ENCODE data around the gene GON4L.
"Not testable (repeated sequence)": the region's sequence is repeated elsewhere in the genome, so short reads cannot be mapped to it uniquely, and the experiment has no call there.

Gene GON4L

GRCh38 chr1:155873860-155874259 is 16.8 kb upstream of the GON4L start:
- DNase-seq: no peak

GRCh38 chr1:155872527-155872926 is 15.5 kb upstream of the GON4L start:
- DNase-seq: no peak

GRCh38 chr1:155871390-155871789 is 14.4 kb upstream of the GON4L start:
- no peak for DNase-seq

- DNase-seq: no peak
Measured at GRCh38 chr1:155867766-155868165, 10.8 kb upstream of the GON4L start.

- DNase-seq: no peak
Measured at GRCh38 chr1:155864393-155864792, 7.4 kb upstream of the GON4L start.

GRCh38 chr1:155861896-155862295 is 4.9 kb upstream of the GON4L start:
- no peak for DNase-seq

GRCh38 chr1:155860970-155861510 is 4.0 kb upstream of the GON4L start:
- DNase-seq: no peak

GRCh38 chr1:155859881-155860871 is 3.2 kb upstream of the GON4L start:
- peak; percentile 82 for DNase-seq

GRCh38 chr1:155859234-155859829 is 2.3 kb upstream of the GON4L start, which contains the start of gene SYT11:
TSS of gene SYT11 (plus strand) at chr1:155859567. CDS start at chr1:155859762, 195 bp downstream.
- DNase-seq: peak; percentile 98

GRCh38 chr1:155858800-155859233 is 1.8 kb upstream of the GON4L start:
- peak; percentile 48 for DNase-seq

GRCh38 chr1:155856257-155856974 is 598 bp downstream of the GON4L start:
- no peak for DNase-seq

GRCh38 chr1:155850345-155850744 is 6.7 kb downstream of the GON4L start:
- DNase-seq: no peak

- peak; percentile 36 for DNase-seq
Measured at GRCh38 chr1:155847823-155848529, 9.0 kb downstream of the GON4L start.

GRCh38 chr1:155844860-155845421 is 12.1 kb downstream of the GON4L start:
- no peak for DNase-seq

- no peak for DNase-seq
Measured at GRCh38 chr1:155840386-155840785, 16.6 kb downstream of the GON4L start.

GRCh38 chr1:155835548-155835947 is 21.5 kb downstream of the GON4L start:
- no peak for DNase-seq

GRCh38 chr1:155834927-155835399 is 22.1 kb downstream of the GON4L start:
- not testable (repeated sequence) for DNase-seq

GRCh38 chr1:155834296-155834926 is 22.6 kb downstream of the GON4L start:
- no peak for DNase-seq

- DNase-seq: no peak
Measured at GRCh38 chr1:155833665-155834295, 23.2 kb downstream of the GON4L start.

- no peak for DNase-seq
Measured at GRCh38 chr1:155831279-155831976, 25.6 kb downstream of the GON4L start.

Measured in activated CD4-positive, alpha-beta T cell treated with anti-CD3 and anti-CD28 coated beads, Interleukin-2, amount 50 U/mL, for 16 hours (primary cell).